WI38 (cell line): Measurements from ENCODE around the gene MAGEF1.

Source experiments
- H3K4me3 ChIP-seq: 2 replicates; pipeline ENCODE4 v1.5.1; 2011; ENCODE audit warnings: low read depth, mild to moderate bottlenecking, control low read depth, low read length
- TF ChIP-seq, protein P1 (sequence below): IDR thresholded peaks from 2 replicates; pipeline ENCODE4 v1.5.1; 2012; ENCODE audit warnings: low read depth, mild to moderate bottlenecking, control low read depth, low read length

MAGEF1 gene

GRCh38 chr3:184703657-184704056 is 8.2 kb downstream of the MAGEF1 start:
- H3K4me3 ChIP-seq, result no peak overlapping the region
- TF ChIP-seq, protein P1, sequence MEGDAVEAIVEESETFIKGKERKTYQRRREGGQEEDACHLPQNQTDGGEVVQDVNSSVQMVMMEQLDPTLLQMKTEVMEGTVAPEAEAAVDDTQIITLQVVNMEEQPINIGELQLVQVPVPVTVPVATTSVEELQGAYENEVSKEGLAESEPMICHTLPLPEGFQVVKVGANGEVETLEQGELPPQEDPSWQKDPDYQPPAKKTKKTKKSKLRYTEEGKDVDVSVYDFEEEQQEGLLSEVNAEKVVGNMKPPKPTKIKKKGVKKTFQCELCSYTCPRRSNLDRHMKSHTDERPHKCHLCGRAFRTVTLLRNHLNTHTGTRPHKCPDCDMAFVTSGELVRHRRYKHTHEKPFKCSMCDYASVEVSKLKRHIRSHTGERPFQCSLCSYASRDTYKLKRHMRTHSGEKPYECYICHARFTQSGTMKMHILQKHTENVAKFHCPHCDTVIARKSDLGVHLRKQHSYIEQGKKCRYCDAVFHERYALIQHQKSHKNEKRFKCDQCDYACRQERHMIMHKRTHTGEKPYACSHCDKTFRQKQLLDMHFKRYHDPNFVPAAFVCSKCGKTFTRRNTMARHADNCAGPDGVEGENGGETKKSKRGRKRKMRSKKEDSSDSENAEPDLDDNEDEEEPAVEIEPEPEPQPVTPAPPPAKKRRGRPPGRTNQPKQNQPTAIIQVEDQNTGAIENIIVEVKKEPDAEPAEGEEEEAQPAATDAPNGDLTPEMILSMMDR, result no peak

- TF ChIP-seq, protein P1, result no peak
- H3K4me3 ChIP-seq, result no peak overlapping the region
Measured at GRCh38 chr3:184700759-184701158, 11.1 kb downstream of the MAGEF1 start.

DNA sequence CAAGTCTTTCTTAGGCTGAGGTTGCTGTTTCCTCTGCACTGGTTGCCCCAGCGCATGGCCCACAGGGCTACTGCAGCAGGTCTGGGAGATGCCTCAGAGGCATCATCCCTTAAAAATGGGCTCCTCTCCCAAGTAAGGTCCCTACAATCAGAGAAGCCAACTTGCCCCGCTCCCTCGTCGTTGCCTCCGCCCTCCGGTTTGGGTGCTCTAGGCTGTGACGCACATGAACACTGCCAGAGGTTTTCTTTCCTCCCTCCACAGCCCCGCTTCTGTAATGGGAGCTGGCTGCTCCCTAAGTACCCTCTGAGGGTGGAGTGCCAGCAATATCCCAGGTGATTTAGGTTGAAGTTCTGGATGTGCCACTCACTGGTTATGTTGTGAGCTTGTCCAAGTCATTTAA is 14.0 kb downstream of the MAGEF1 start:
- TF ChIP-seq, protein P1, result no peak
- no peak overlapping the region for H3K4me3 ChIP-seq

DNA sequence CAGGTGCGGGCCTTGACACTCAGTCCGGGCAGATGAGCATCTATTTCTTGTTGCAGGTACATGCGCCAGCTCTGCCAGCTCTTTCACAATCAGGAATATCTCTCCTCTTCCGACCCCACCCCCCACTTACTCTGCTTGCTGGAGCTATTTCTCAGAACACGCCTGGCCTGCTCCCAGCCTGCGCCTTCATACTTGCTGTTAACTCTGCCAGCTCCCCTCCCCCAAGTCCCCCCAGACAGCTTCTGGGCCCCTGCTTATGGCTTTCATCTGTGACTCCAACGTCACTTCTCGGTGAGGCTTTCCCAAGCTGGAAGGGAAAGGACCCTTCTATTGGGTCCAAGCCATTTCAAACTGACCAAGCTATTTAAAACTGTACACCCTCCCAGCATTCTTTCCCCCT is 15.2 kb downstream of the MAGEF1 start:
- no peak overlapping the region for H3K4me3 ChIP-seq
- TF ChIP-seq, protein P1, result no peak

DNA sequence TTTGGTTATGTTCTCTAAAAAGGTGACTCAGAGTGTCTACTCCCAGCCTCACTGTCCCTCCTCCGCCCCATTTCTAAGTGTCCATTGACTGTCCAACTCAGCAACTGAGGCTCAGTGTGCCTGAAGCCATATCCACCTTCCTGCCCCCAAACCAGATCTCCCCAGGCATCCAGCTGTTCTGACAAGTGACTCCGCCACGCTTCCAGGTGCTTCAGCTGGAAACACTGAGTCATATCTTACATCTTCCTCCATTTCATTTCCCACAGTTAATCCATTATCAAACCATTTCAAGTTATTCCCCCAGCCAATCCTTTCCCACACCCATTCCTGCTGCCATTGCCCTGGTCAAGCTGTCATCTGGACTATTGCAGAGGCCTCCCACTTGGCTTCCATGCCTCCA is 17.1 kb downstream of the MAGEF1 start:
- H3K4me3 ChIP-seq, result no peak overlapping the region
- TF ChIP-seq, protein P1, result no peak

GRCh38 chr3:184694133-184694665 is 17.7 kb downstream of the MAGEF1 start:
- TF ChIP-seq, protein P1, result no peak
- no peak overlapping the region for H3K4me3 ChIP-seq

- no peak overlapping the region for H3K4me3 ChIP-seq
- TF ChIP-seq, protein P1, result no peak
Measured at GRCh38 chr3:184693011-184693975, 18.6 kb downstream of the MAGEF1 start.
